HT-29 (cell line): Measurements from ENCODE around the gene HOXD9. TPM values are rescaled to one million over a fixed set of nuclear protein-coding genes. Genes with fewer than 3 reads are reported as not detected.

Experiments
- DNase-seq: peaks from one replicate; pipeline ENCODE4 v3.0.0-alpha.2; 2015; ENCODE audit warnings: low spot score
- total RNA-seq: library from RNA; depleted of rRNA; stranded (reverse); fragments of >200 nt; shearing (Covaris generic); gene quantifications from 2 replicates; pipeline ENCODE4 v1.2.3, GENCODE V29; 2014

Gene HOXD9
- total RNA-seq, 1 experiment from 2014 or later, result not detected

GRCh38 chr2:176098366-176099158 is 24.0 kb upstream of the HOXD9 start:
- no peak for DNase-seq

- no peak for DNase-seq
These were observed 23.3 kb upstream of the HOXD9 start for GRCh38 chr2:176099159-176099727.

GRCh38 chr2:176099728-176100546 is 22.6 kb upstream of the HOXD9 start, which contains the start of gene HOXD12:
HOXD12 (plus strand) TSS chr2:176099795; CDS start chr2:176099802, 7 bp downstream.
- DNase-seq, result no peak

- no peak for DNase-seq
These were observed 21.9 kb upstream of the HOXD9 start for GRCh38 chr2:176100547-176101140.

- no peak for DNase-seq
These were observed 21.2 kb upstream of the HOXD9 start for GRCh38 chr2:176101216-176101830.

- DNase-seq, result no peak
These were observed 20.7 kb upstream of the HOXD9 start for GRCh38 chr2:176101842-176102241.

GRCh38 chr2:176102309-176102866 is 20.1 kb upstream of the HOXD9 start:
- DNase-seq, result no peak

GRCh38 chr2:176103194-176103593 is 19.3 kb upstream of the HOXD9 start:
- DNase-seq, result no peak

- no peak for DNase-seq
These were observed 18.7 kb upstream of the HOXD9 start for GRCh38 chr2:176103742-176104315.

- no peak for DNase-seq
These were observed 18.0 kb upstream of the HOXD9 start for GRCh38 chr2:176104316-176105077.

- DNase-seq, result no peak
These were observed 17.3 kb upstream of the HOXD9 start for GRCh38 chr2:176105078-176105729.

- no peak for DNase-seq
These were observed 16.6 kb upstream of the HOXD9 start for GRCh38 chr2:176105730-176106580.

- no peak for DNase-seq
These were observed 15.7 kb upstream of the HOXD9 start, which contains the start of gene HOXD11 for GRCh38 chr2:176106581-176107539. HOXD11 (plus strand) TSS chr2:176107280; CDS start chr2:176107356, 76 bp downstream.

GRCh38 chr2:176107731-176108181 is 14.8 kb upstream of the HOXD9 start:
- DNase-seq, result no peak

GRCh38 chr2:176109192-176109901 is 13.2 kb upstream of the HOXD9 start:
- no peak for DNase-seq

- no peak for DNase-seq
These were observed 12.6 kb upstream of the HOXD9 start for GRCh38 chr2:176109946-176110345.
